GM12891 (cell line): ENCODE results near the gene POU2AF1.

Experiments
- PAX5 ChIP-seq: IDR thresholded peaks from 2 replicates; pipeline ENCODE4 v1.6.1; 2011; ENCODE audit warnings: low read length, moderate library complexity, mild to moderate bottlenecking; ENCODE audit not compliant: insufficient read depth, severe bottlenecking
- POLR2A ChIP-seq: IDR thresholded peaks from 2 replicates; pipeline ENCODE4 v1.6.1; 2011; ENCODE audit warnings: low read depth, low read length, control low read depth
- POLR2AphosphoS5 ChIP-seq: IDR thresholded peaks from 2 replicates; pipeline ENCODE4 v1.6.1; 2011; ENCODE audit warnings: low read depth, low read length, control low read depth
- POU2F2 ChIP-seq: IDR thresholded peaks from 2 replicates; pipeline ENCODE4 v1.6.1; 2011; ENCODE audit warnings: low read depth, mild to moderate bottlenecking, control low read depth, low read length, moderate library complexity
- SPI1 ChIP-seq: IDR thresholded peaks from 2 replicates; pipeline ENCODE4 v1.6.1; 2011; ENCODE audit warnings: low read depth, low read length, control low read depth
- TAF1 ChIP-seq: IDR thresholded peaks from 2 replicates; pipeline ENCODE4 v1.6.1; 2011; ENCODE audit warnings: low read depth, low read length, control low read depth

DNA sequence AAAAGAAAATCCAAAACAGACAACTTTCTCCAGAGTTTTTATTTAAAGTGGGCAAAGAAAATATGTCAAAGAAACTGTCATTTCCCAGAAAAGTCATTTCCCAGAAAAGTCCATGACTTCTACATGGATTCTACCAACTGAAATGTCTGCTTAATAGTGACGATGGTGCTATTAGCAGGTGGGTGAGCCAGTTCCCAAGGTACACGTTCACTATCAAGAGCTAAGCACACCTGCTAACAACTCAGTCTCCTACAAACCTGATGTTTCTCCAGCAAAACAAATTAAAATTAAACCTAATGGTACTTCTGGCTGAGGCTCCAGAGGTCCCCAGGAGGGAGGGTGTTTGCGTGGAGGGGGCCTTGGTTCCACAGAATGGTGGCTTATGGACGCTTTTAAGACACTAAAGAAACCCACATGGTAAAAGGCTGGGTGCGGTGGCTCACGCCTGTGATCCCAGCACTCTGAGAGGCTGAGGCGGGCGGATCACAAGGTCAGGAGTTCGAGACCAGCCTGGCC, 26.8 kb downstream of the POU2AF1 start:
- TF ChIP-seq TAF1 (no peak), POLR2A (no peak), POLR2AphosphoS5 (no peak), PAX5 (no peak), POU2F2 (no peak), SPI1 (no peak)
